ENCODE measurements around the gene BET1. TPM values are rescaled to one million over a fixed set of nuclear protein-coding genes. Genes with fewer than 3 reads are reported as not detected.

BET1 gene
- total RNA-seq, 2 experiments from 2014 or later, result 13.7 to 15.9 TPM

DNA sequence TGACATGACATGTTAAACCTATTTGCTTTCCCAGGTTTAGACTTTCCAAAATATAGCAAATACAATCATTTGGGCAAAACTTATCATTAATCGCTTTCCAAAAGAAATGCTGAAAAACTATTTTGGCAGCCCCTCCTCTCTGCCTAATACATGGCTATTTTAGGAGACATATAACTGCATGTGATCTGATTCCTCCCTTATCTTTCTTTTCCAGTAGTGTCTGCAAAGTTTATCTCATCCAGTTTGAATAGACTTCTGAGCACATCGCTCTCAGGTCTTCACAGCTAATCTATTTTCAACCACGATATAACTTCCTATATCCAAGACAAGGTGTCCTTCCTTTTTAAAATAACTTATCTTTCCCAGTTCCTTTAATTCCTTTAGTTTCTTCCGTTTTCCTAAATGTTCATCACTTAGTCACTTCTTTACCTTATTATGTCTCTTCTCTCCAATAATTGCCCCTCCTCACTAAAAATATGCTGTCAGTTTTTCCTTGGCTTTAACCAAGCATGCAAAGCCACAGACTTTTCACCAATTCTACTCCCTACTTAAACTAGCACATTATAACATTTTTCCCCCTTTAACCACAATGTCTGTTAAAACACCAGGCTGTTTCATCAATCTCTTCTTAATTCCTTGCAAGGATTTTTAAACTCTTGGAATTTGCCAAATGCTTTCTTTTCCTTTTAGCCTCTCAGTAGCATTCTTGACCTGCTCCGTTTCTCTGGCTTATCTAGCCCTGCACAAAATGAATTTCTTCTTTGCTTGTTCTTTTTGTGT is 58.2 kb downstream of the BET1 start:
- POLR2A ChIA-PET, result no interaction called here
- Mint-ChIP-seq H3K36me3 (ENCODE audit: low read depth) (no peaks in the 10 kb centered on the region), H3K4me3 (no peak overlapping the region), H3K4me1 (ENCODE audit: low read depth) (no peaks in the 10 kb centered on the region), H3K27me3 (ENCODE audit: low read depth) (peaks cover 6% of the 10 kb centered on the region), H3K27ac (no peak overlapping the region), H3K9me3 (ENCODE audit: insufficient read depth) (no peaks in the 10 kb centered on the region)
- DNase-seq (no peak), ATAC-seq (no peak)
- CTCF ChIA-PET, result no interaction called here

- ATAC-seq (no peak), DNase-seq (no peak)
- CTCF ChIA-PET, result no interaction called here
- Mint-ChIP-seq H3K27ac (no peak overlapping the region), H3K27me3 (ENCODE audit: low read depth) (peaks cover 2% of the 10 kb centered on the region), H3K4me3 (no peak overlapping the region), H3K4me1 (ENCODE audit: low read depth) (no peaks in the 10 kb centered on the region), H3K36me3 (ENCODE audit: low read depth) (no peaks in the 10 kb centered on the region), H3K9me3 (ENCODE audit: insufficient read depth) (no peaks in the 10 kb centered on the region)
- POLR2A ChIA-PET, result no interaction called here
Measured at GRCh38 chr7:93945083-93945482, 59.1 kb downstream of the BET1 start.

DNA sequence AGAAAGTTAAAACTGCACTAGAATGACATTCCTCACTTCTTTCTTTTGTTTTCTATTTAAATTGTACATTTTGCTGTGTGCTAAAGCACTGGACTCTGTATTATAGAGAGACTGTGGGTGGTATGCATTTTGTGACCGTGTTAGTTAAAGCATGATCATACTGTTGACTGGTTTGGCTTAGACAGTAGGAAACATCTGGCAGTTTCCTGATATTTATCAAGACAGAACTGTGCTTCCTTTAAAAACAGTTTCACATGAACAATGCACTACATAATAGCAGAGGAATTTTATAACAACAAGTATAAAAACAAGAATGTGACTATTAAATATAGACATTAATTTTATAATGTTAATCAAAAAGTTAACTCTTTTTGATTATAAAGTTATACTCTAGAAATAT is 59.5 kb downstream of the BET1 start:
- no peak overlapping the region for H3K27ac Mint-ChIP-seq
- peaks cover 2% of the 10 kb centered on the region for H3K27me3 Mint-ChIP-seq (ENCODE audit: low read depth)
- POLR2A ChIA-PET, result no interaction called here
- no peaks in the 10 kb centered on the region for H3K36me3 Mint-ChIP-seq (ENCODE audit: low read depth)
- no peak for DNase-seq
- no peaks in the 10 kb centered on the region for H3K4me1 Mint-ChIP-seq (ENCODE audit: low read depth)
- ATAC-seq, result no peak
- no peak overlapping the region for H3K4me3 Mint-ChIP-seq
- CTCF ChIA-PET, result no interaction called here
- H3K9me3 Mint-ChIP-seq (ENCODE audit: insufficient read depth), result no peaks in the 10 kb centered on the region

GRCh38 chr7:93943816-93944540 is 60.2 kb downstream of the BET1 start:
- no peak overlapping the region for H3K4me3 Mint-ChIP-seq
- no peaks in the 10 kb centered on the region for H3K36me3 Mint-ChIP-seq (ENCODE audit: low read depth)
- DNase-seq (no peak), ATAC-seq (no peak)
- no peak overlapping the region for H3K27ac Mint-ChIP-seq
- ChIA-PET CTCF (no interaction called here), POLR2A (no interaction called here)
- H3K9me3 Mint-ChIP-seq (ENCODE audit: insufficient read depth), result no peaks in the 10 kb centered on the region
- peaks cover 2% of the 10 kb centered on the region for H3K27me3 Mint-ChIP-seq (ENCODE audit: low read depth)
- no peaks in the 10 kb centered on the region for H3K4me1 Mint-ChIP-seq (ENCODE audit: low read depth)

Other genes with a start within 250 kb of the BET1 start
- gene TFPI2, start 113.6 kb downstream of the BET1 start, total RNA-seq, result not detected
- not detected for gene GNGT1, start 97.8 kb downstream of the BET1 start, total RNA-seq
- gene GNG11, start 82.6 kb downstream of the BET1 start, total RNA-seq, result not detected